IPS DF 6.9 (cell line): ENCODE measurements around the gene MRPL23.

Source experiments
- DNase-seq: peaks from one replicate; pipeline ENCODE4 v3.0.0-alpha.2; 2013; ENCODE audit warnings: low read depth, low spot score
- H3K27ac ChIP-seq: one replicate; pipeline ENCODE4 v1.5.1; 2013; ENCODE audit warnings: low read length, control low read depth
- H3K27me3 ChIP-seq: 2 replicates; pipeline ENCODE4 v1.6.1; 2013; ENCODE audit warnings: mild to moderate bottlenecking, low read length; ENCODE audit not compliant: control insufficient read depth, insufficient read depth
- H3K36me3 ChIP-seq: 2 replicates; pipeline ENCODE4 v1.6.1; 2013; ENCODE audit warnings: low read length; ENCODE audit not compliant: control insufficient read depth, insufficient read depth
- H3K4me1 ChIP-seq: 2 replicates; pipeline ENCODE4 v1.6.1; 2013; ENCODE audit warnings: low read length; ENCODE audit not compliant: control insufficient read depth, insufficient read depth
- H3K4me3 ChIP-seq: 2 replicates; pipeline ENCODE4 v1.5.1; 2013; ENCODE audit warnings: mild to moderate bottlenecking, low read length
- H3K9me3 ChIP-seq: 2 replicates; pipeline ENCODE4 v1.6.1; 2013; ENCODE audit warnings: low read length, inconsistent platforms; ENCODE audit not compliant: control insufficient read depth, insufficient read depth
- WGBS: extraction: QIAGEN DNeasy Blood & Tissue Kit; methylation state at CpG from one replicate; pipeline ENCODE4 v1.1.7; 2013; ENCODE audit warnings: mixed read lengths, missing lambda C conversion rate; ENCODE audit not compliant: insufficient read length, insufficient coverage; 5-methylcytosine and 5-hydroxymethylcytosine counted together

Gene MRPL23

GRCh38 chr11:1946812-1947484 is at the start of gene MRPL23:
Gene MRPL23 (plus strand): TSS chr11:1947332. CDS start chr11:1947363, 31 bp downstream.
- Histone ChIP-seq H3K4me1 (0 out of 2 replicates have a peak, but pooled peaks cover 2% of the 10 kb centered on the region), H3K36me3 (no peaks in the 10 kb centered on the region), H3K27ac (no peak within 1 kb of the TSS), H3K27me3 (no peaks in the 10 kb centered on the region), H3K9me3 (no peaks in the 10 kb centered on the region), H3K4me3 (no peak within 1 kb of the TSS)
- WGBS: no CpG with 5 or more reads among the region's 85 CpGs
- no peak for DNase-seq

- Histone ChIP-seq H3K36me3 (no peaks in the 10 kb centered on the region), H3K27ac (no peak overlapping the region), H3K27me3 (no peaks in the 10 kb centered on the region), H3K4me3 (no peak overlapping the region), H3K4me1 (no peaks in the 10 kb centered on the region), H3K9me3 (no peaks in the 10 kb centered on the region)
- WGBS: no CpG with 5 or more reads among the region's 4 CpGs
- no peak for DNase-seq
These were observed 48.0 kb upstream of the MRPL23 start for GRCh38 chr11:1899090-1899489.

GRCh38 chr11:1899686-1900085 is 47.4 kb upstream of the MRPL23 start:
- no peaks in the 10 kb centered on the region for H3K9me3 ChIP-seq
- no CpG with 5 or more reads among the region's 5 CpGs for WGBS
- no peak overlapping the region for H3K4me3 ChIP-seq
- DNase-seq: no peak
- no peaks in the 10 kb centered on the region for H3K36me3 ChIP-seq
- H3K27me3 ChIP-seq: no peaks in the 10 kb centered on the region
- no peaks in the 10 kb centered on the region for H3K4me1 ChIP-seq
- no peak overlapping the region for H3K27ac ChIP-seq

- H3K4me3 ChIP-seq: no peak overlapping the region
These were observed 41.0 kb upstream of the MRPL23 start for GRCh38 chr11:1906181-1906580.

DNA sequence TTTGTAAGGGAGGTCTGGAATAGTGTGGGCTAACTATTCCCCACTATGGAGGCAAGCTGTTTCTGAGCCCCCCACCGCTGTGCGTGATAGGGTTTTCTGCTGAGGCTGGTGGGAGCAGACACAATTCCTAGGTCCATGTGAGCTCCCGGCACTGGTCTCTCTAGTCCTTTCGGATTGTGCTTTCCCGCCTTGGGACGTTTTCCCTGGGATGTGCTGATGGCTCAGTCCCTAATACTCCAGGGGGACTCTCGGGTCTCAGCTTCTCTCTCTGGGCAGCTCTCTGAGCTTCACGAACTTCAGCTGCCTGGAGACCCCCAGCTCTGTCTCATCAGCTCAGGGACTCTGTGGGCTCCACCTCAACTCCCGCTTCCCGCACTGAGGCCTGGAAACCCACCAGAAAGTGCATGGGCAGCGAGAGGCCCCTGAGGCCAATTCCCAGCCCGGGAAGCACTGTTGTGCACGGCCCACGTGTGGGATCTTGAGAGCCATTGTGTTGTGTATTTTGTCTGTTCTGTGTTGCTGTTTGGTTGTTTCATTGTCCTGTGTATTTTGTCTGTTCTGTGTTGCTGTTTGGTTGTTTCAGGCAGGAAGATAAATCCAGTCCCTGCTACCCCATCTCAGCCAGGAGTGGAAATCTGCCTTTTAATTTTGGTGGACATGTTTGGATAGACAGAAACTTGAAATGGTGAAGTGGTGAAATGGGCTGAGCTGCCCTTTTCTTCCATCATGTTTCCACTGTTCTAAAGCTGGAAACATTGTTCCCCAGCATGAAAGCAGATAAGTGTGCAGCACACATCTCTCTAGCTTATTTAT is 40.3 kb upstream of the MRPL23 start:
- Histone ChIP-seq H3K4me3 (no peak overlapping the region), H3K9me3 (no peaks in the 10 kb centered on the region), H3K27me3 (no peaks in the 10 kb centered on the region), H3K36me3 (no peaks in the 10 kb centered on the region), H3K4me1 (0 out of 2 replicates have a peak, but pooled peaks cover 5% of the 10 kb centered on the region), H3K27ac (no peak overlapping the region)
- no CpG with 5 or more reads among the region's 14 CpGs for WGBS
- DNase-seq: no peak

More at GRCh38 chr11:1906181-1906580, 41.0 kb upstream of the MRPL23 start:
- no CpG with 5 or more reads among the region's 5 CpGs for WGBS
- Histone ChIP-seq H3K9me3 (no peaks in the 10 kb centered on the region), H3K27ac (no peak overlapping the region), H3K4me1 (0 out of 2 replicates have a peak, but pooled peaks cover 5% of the 10 kb centered on the region), H3K36me3 (no peaks in the 10 kb centered on the region), H3K27me3 (no peaks in the 10 kb centered on the region)
- no peak for DNase-seq

GRCh38 chr11:1908618-1909017 is 38.5 kb upstream of the MRPL23 start:
- no CpG with 5 or more reads among the region's 9 CpGs for WGBS
- Histone ChIP-seq H3K9me3 (no peaks in the 10 kb centered on the region), H3K27ac (no peak overlapping the region)

GRCh38 chr11:1909524-1909923 is 37.6 kb upstream of the MRPL23 start:
- H3K27me3 ChIP-seq: no peaks in the 10 kb centered on the region

More at GRCh38 chr11:1908618-1909017, 38.5 kb upstream of the MRPL23 start:
- H3K27me3 ChIP-seq: no peaks in the 10 kb centered on the region
- DNase-seq: no peak
- H3K4me3 ChIP-seq: no peak overlapping the region
- no peaks in the 10 kb centered on the region for H3K36me3 ChIP-seq
- H3K4me1 ChIP-seq: 0 out of 2 replicates have a peak, but pooled peaks cover 5% of the 10 kb centered on the region

DNA sequence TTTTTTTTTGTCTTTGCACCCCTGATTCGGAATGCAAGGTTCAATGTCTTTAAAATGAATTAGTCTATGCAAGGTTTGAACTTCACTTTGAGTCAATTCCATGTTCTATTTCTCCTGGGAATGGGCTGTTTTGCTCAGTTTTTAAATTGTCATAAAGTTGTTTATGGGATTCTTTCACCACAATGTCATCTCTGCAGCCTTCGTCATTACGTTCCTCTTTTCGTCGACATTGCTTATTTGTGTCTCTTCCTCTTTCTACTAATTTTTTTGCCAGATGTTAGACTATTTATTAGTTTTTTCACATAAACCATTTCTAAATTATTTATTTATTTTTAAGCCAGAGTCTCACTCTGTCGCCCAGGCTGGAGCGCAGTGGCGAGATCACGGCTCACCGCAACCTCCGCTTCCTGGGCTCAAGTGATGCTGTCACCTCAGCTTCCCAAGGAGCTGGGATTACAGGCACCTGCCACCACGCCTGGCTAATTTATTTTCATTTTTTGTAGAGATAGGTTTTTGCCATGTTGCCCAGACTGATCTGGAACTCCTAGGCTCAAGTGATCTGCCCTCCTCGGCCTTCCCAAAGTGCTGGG is 34.7 kb upstream of the MRPL23 start:
- WGBS: no CpG with 5 or more reads among the region's 13 CpGs

More at GRCh38 chr11:1909524-1909923, 37.6 kb upstream of the MRPL23 start:
- no peak for DNase-seq
- Histone ChIP-seq H3K4me1 (0 out of 2 replicates have a peak, but pooled peaks cover 5% of the 10 kb centered on the region), H3K36me3 (no peaks in the 10 kb centered on the region), H3K4me3 (no peak overlapping the region), H3K27ac (no peak overlapping the region), H3K9me3 (no peaks in the 10 kb centered on the region)
- WGBS: no CpG with 5 or more reads among the region's 7 CpGs

GRCh38 chr11:1913271-1914060 is 33.7 kb upstream of the MRPL23 start:
- Histone ChIP-seq H3K27me3 (no peaks in the 10 kb centered on the region), H3K9me3 (no peaks in the 10 kb centered on the region), H3K27ac (no peak overlapping the region), H3K4me3 (no peak overlapping the region), H3K36me3 (no peaks in the 10 kb centered on the region), H3K4me1 (peaks cover 6% of the 10 kb centered on the region)
- DNase-seq: no peak
- WGBS: no CpG with 5 or more reads among the region's 31 CpGs

More for the DNA sequence above, 34.7 kb upstream of the MRPL23 start:
- Histone ChIP-seq H3K27ac (no peak overlapping the region), H3K27me3 (no peaks in the 10 kb centered on the region), H3K9me3 (no peaks in the 10 kb centered on the region), H3K4me3 (no peak overlapping the region), H3K36me3 (no peaks in the 10 kb centered on the region), H3K4me1 (peaks cover 7% of the 10 kb centered on the region)
- no peak for DNase-seq

DNA sequence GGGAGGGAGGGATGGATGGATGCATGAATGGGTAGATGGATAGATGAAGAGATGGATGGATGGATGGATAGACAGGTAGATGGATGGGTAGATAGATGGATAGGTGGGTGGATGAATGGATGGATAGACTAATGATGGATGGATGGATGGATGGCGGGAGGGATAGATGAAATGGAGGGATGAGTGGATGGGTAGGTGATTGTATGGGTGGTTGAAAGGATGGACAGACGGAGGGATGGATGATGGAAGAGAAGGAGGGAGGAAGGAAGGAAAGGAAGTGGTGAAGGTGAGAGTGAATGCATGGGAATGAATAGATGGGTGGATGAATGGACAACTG is 31.4 kb upstream of the MRPL23 start:
- H3K27ac ChIP-seq: no peak overlapping the region
- peaks cover 3% of the 10 kb centered on the region for H3K4me1 ChIP-seq
- H3K9me3 ChIP-seq: no peaks in the 10 kb centered on the region
- no peaks in the 10 kb centered on the region for H3K27me3 ChIP-seq
- 100% methylated on average over 2 of the region's 2 CpGs for WGBS
- DNase-seq: no peak
- H3K36me3 ChIP-seq: no peaks in the 10 kb centered on the region
- H3K4me3 ChIP-seq: no peak overlapping the region
